ENCODE measurements around the gene CLDN24. TPM values are rescaled to one million over a fixed set of nuclear protein-coding genes. Genes with fewer than 3 reads are reported as not detected.

CLDN24 gene
- total RNA-seq, 1 experiment from 2014 or later = not detected

GRCh38 chr4:183348136-183348535 lies 25.9 kb upstream of the CLDN24 start:
- no CpG with 5 or more reads among the region's 12 CpGs for WGBS (ENCODE audit: extremely low coverage, insufficient read length, low lambda C conversion rate)
- Histone ChIP-seq H2BK5ac (ENCODE audit: insufficient read length, low read length) (no peak overlapping the region), H3K4ac (ENCODE audit: low read depth, low read length) (no peak overlapping the region), H2AFZ (ENCODE audit: low read length) (no peak overlapping the region), H3K18ac (ENCODE audit: insufficient read length, low read depth, low read length) (no peak overlapping the region), H3K23ac (ENCODE audit: insufficient read length, low read depth, low read length) (no peak overlapping the region), H3K27me3 (ENCODE audit: insufficient read depth, low read length) (no peaks in the 10 kb centered on the region), H4K8ac (replicated peaks; ENCODE audit: insufficient read length, low read depth, low read length) (no peak overlapping the region), H3K79me2 (ENCODE audit: insufficient read depth, low read length) (no peaks in the 10 kb centered on the region), H2BK12ac (ENCODE audit: insufficient read length, low read depth, low read length) (no peak overlapping the region), H3K56ac (ENCODE audit: insufficient read length, low read depth, low read length) (no peak overlapping the region), H3K9ac (ENCODE audit: extremely low read depth, insufficient read length, low read length) (no peak overlapping the region), H4K5ac (ENCODE audit: insufficient read length, low read depth, low read length) (no peak overlapping the region), H3K23me2 (ENCODE audit: insufficient read length, low read depth, low read length, poor library complexity, severe bottlenecking) (no peaks in the 10 kb centered on the region), H4K20me1 (ENCODE audit: control insufficient read depth, insufficient read depth, insufficient read length) (no peaks in the 10 kb centered on the region), H3K14ac (ENCODE audit: insufficient read depth, low read length) (no peak overlapping the region), H3K9me3 (ENCODE audit: control insufficient read depth, low read depth, low read length) (no peaks in the 10 kb centered on the region), H3K27ac (ENCODE audit: insufficient read length, low read depth, low read length) (no peak overlapping the region), H3T11ph (ENCODE audit: low read length) (no peak overlapping the region), H3K79me1 (ENCODE audit: insufficient read depth, low read depth, low read length, poor library complexity, severe bottlenecking) (no peaks in the 10 kb centered on the region), H3K4me2 (ENCODE audit: insufficient read depth, insufficient read length, low read length) (no peak overlapping the region), H4K91ac (ENCODE audit: insufficient read length, low read depth, low read length) (no peak overlapping the region), H2BK15ac (ENCODE audit: low read depth, low read length) (no peak overlapping the region), H2BK20ac (ENCODE audit: low read depth, low read length, poor library complexity, severe bottlenecking) (no peak overlapping the region), H2BK120ac (ENCODE audit: low read depth, low read length, poor library complexity, severe bottlenecking) (no peak overlapping the region), H2AK5ac (ENCODE audit: insufficient read length, low read length) (no peak overlapping the region), H3K4me1 (ENCODE audit: insufficient read depth, low read length) (no peaks in the 10 kb centered on the region)
- H3K36me3 Mint-ChIP-seq (ENCODE audit: insufficient read depth in 1 of 3, low read depth in 3 of 3) = 0 out of 7 replicates have a peak, but pooled peaks cover 0 to 1% (median 0%) of the 10 kb centered on the region in 3 experiments
- H3K4me3 Mint-ChIP-seq = no peak overlapping the region
- H3K27ac Mint-ChIP-seq = no peak overlapping the region
- no peaks in the 10 kb centered on the region for H3K4me1 Mint-ChIP-seq
- DNase-seq = no peak
- H3K9me3 Mint-ChIP-seq = no peaks in the 10 kb centered on the region
- no peak for TF ChIP-seq CTCF (conservative IDR thresholded peaks at IDR 0.05)
- no peaks in the 10 kb centered on the region; the same call in 1 of the 2 replicates for H3K27me3 Mint-ChIP-seq (ENCODE audit: low read depth)
